KMS-11 (cell line): ENCODE data around the gene NRG3.

Source experiments
- H2AFZ ChIP-seq: fragments of 200-600 bp; sonication (generic); 2 replicates; pipeline ENCODE4 v1.6.1; 2016; ENCODE audit warnings: antibody characterized with exemption, mixed run types, low read depth
- H3K27ac ChIP-seq: fragments of 200-600 bp; sonication (generic); 2 replicates; pipeline ENCODE4 v1.6.1; 2016; ENCODE audit warnings: mild to moderate bottlenecking, mixed run types
- H3K27me3 ChIP-seq: fragments of 200-600 bp; sonication (generic); 2 replicates; pipeline ENCODE4 v1.6.1; 2017; ENCODE audit warnings: mild to moderate bottlenecking, low read depth, mixed run types, moderate library complexity; ENCODE audit not compliant: insufficient read depth
- H3K36me3 ChIP-seq: fragments of 200-600 bp; sonication (generic); 2 replicates; pipeline ENCODE4 v1.6.1; 2017; ENCODE audit warnings: mild to moderate bottlenecking, mixed run types; ENCODE audit not compliant: insufficient read depth
- H3K4me1 ChIP-seq: fragments of 200-600 bp; sonication (generic); 2 replicates; pipeline ENCODE4 v1.6.1; 2016; ENCODE audit warnings: mild to moderate bottlenecking, low read depth, mixed run types; ENCODE audit not compliant: poor library complexity, severe bottlenecking
- H3K4me2 ChIP-seq: fragments of 200-600 bp; sonication (generic); 2 replicates; pipeline ENCODE4 v1.7.0; 2016; ENCODE audit warnings: mild to moderate bottlenecking, mixed run types
- H3K4me3 ChIP-seq: fragments of 200-600 bp; sonication (generic); IDR thresholded peaks from 2 replicates; pipeline ENCODE4 v1.6.1; 2017; ENCODE audit warnings: low read depth, low read length, mixed read lengths; ENCODE audit not compliant: insufficient read depth
- H3K79me2 ChIP-seq: fragments of 200-600 bp; sonication (generic); 2 replicates; pipeline ENCODE4 v1.6.1; 2016; ENCODE audit warnings: low read depth, mixed run types; ENCODE audit not compliant: insufficient read depth
- H3K9ac ChIP-seq: fragments of 200-600 bp; sonication (generic); 2 replicates; pipeline ENCODE4 v1.6.1; 2016; ENCODE audit warnings: mild to moderate bottlenecking, mixed run types
- H4K20me1 ChIP-seq: fragments of 200-600 bp; sonication (generic); 2 replicates; pipeline ENCODE4 v1.6.1; 2016; ENCODE audit warnings: mild to moderate bottlenecking, mixed run types; ENCODE audit not compliant: insufficient read depth
- CTCF ChIP-seq: fragments of 200-600 bp; sonication (generic); conservative IDR thresholded peaks from 2 replicates; pipeline ENCODE4 v1.6.1; 2017; ENCODE audit warnings: low read depth, mild to moderate bottlenecking, antibody characterized with exemption, low read length, moderate library complexity, mixed read lengths

NRG3 gene

GRCh38 chr10:82420001-82420400 lies 545.0 kb downstream of the NRG3 start:
- Histone ChIP-seq H3K4me2 (no peak overlapping the region), H3K36me3 (no peaks in the 10 kb centered on the region), H4K20me1 (no peaks in the 10 kb centered on the region), H3K27ac (no peak overlapping the region), H3K9ac (no peak overlapping the region), H3K4me1 (no peaks in the 10 kb centered on the region), H2AFZ (no peak overlapping the region), H3K27me3 (no peaks in the 10 kb centered on the region), H3K4me3 (no peak overlapping the region), H3K79me2 (no peaks in the 10 kb centered on the region)
- TF ChIP-seq CTCF = no peak

- Histone ChIP-seq H3K36me3 (no peaks in the 10 kb centered on the region), H3K27ac (no peak overlapping the region), H2AFZ (no peak overlapping the region), H3K9ac (no peak overlapping the region), H3K4me2 (no peak overlapping the region), H3K79me2 (no peaks in the 10 kb centered on the region), H3K27me3 (no peaks in the 10 kb centered on the region), H3K4me1 (no peaks in the 10 kb centered on the region), H3K4me3 (no peak overlapping the region), H4K20me1 (no peaks in the 10 kb centered on the region)
- no peak for TF ChIP-seq CTCF
Observed at GRCh38 chr10:82429302-82429701, 554.3 kb downstream of the NRG3 start.

- H3K4me3 ChIP-seq = no peak overlapping the region
- no peak overlapping the region for H2AFZ ChIP-seq
- no peak for TF ChIP-seq CTCF
- no peak overlapping the region for H3K27ac ChIP-seq
- H3K9ac ChIP-seq = no peak overlapping the region
- H3K36me3 ChIP-seq = no peaks in the 10 kb centered on the region
- no peak overlapping the region for H3K4me2 ChIP-seq
- no peaks in the 10 kb centered on the region for H3K4me1 ChIP-seq
- no peaks in the 10 kb centered on the region for H3K27me3 ChIP-seq
- no peaks in the 10 kb centered on the region for H3K79me2 ChIP-seq
- no peaks in the 10 kb centered on the region for H4K20me1 ChIP-seq
Observed at GRCh38 chr10:82438277-82438676, 563.3 kb downstream of the NRG3 start.

GRCh38 chr10:82440775-82441174 lies 565.8 kb downstream of the NRG3 start:
- no peaks in the 10 kb centered on the region for H3K36me3 ChIP-seq

More at GRCh38 chr10:82440775-82441174, 565.8 kb downstream of the NRG3 start:
- Histone ChIP-seq H2AFZ (no peak overlapping the region), H3K79me2 (no peaks in the 10 kb centered on the region), H3K4me3 (no peak overlapping the region), H3K4me2 (no peak overlapping the region), H4K20me1 (no peaks in the 10 kb centered on the region), H3K4me1 (no peaks in the 10 kb centered on the region), H3K27ac (no peak overlapping the region), H3K9ac (no peak overlapping the region), H3K27me3 (no peaks in the 10 kb centered on the region)
- no peak for TF ChIP-seq CTCF
